PC-3 (cell line): ENCODE data around the gene ZNF438.
"Not testable (repeated sequence)": the region's sequence is repeated elsewhere in the genome, so short reads cannot be mapped to it uniquely, and the experiment has no call there.

Experiments used
- CTCF ChIP-seq: fragments of 300-600 bp; sonication (generic); conservative IDR thresholded peaks from 2 replicates; pipeline ENCODE4 v1.5.1; 2017; ENCODE audit warnings: antibody characterized with exemption, low read depth, mild to moderate bottlenecking, low read length
- EZH2 ChIP-seq: fragments of 300-600 bp; sonication (generic); IDR thresholded peaks from one replicate; pipeline ENCODE4 v1.6.1; 2017; ENCODE audit warnings: antibody characterized with exemption, mild to moderate bottlenecking, low read length; ENCODE audit not compliant: unreplicated experiment

GRCh38 chr10:30949218-30949617 lies 82.4 kb downstream of the ZNF438 start:
- TF ChIP-seq CTCF, EZH2: not testable (repeated sequence)
